ENCODE data around the gene NALCN.

DNA sequence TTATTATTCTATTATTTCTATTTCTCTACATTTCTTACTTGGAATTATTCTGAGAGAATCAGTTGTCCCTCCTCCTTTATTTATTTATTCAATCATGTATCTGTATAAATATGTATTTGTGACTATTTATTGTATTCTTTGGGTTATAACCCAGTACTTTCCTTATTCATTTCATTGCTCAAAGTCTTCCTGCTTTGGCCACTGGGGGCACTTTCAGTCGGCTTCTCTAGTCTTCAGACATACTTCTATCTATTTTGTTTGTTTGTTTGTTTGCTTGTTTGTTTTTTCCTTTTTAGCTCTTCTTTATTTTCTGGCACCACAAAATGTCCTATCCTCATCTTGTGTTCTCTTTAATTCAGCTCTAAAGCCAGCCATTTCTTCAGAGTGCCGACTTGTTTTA lies 260.4 kb downstream of the NALCN start:
- TF ChIP-seq ZNF274 (IDR thresholded peaks at IDR 0.05; ENCODE audit: low read depth, low read length) = no peak
- TF ChIP-seq SUZ12 (IDR thresholded peaks at IDR 0.05; ENCODE audit: extremely low read depth, insufficient read depth, insufficient read length) = no peak
- TF ChIP-seq YY1 (IDR thresholded peaks at IDR 0.05; ENCODE audit: insufficient read depth, insufficient read length) = no peak
